GM11168 (cell line): ENCODE measurements around the gene NKX1-2.

Source experiments
- in situ Hi-C: fragments of 300-500 bp; cut with MboI; formaldehyde crosslinking; loops from one replicate; pipeline ENCODE4 v1.12.0; 2022; ENCODE audit warnings: low sequenced_read_pairs; ENCODE audit not compliant: unreplicated experiment

NKX1-2 gene

GRCh38 chr10:124450012-124450782 is at the start of gene NKX1-2:
TSS of gene NKX1-2 (minus strand) at chr10:124450035. CDS start at chr10:124449943, 92 bp downstream.
- in situ Hi-C loops, result no loop called here

- in situ Hi-C loops, result no loop called here
These were observed 48.2 kb upstream of the NKX1-2 start for GRCh38 chr10:124498056-124498455.

GRCh38 chr10:124497196-124497881 is 47.5 kb upstream of the NKX1-2 start:
- in situ Hi-C loops, result no loop called here

- in situ Hi-C loops, result no loop called here
These were observed 46.8 kb upstream of the NKX1-2 start for GRCh38 chr10:124496620-124497019.

GRCh38 chr10:124496150-124496549 is 46.3 kb upstream of the NKX1-2 start:
- in situ Hi-C loops, result no loop called here

- in situ Hi-C loops, result no loop called here
These were observed 45.9 kb upstream of the NKX1-2 start for GRCh38 chr10:124495725-124496124.

GRCh38 chr10:124495162-124495561 is 45.3 kb upstream of the NKX1-2 start:
- in situ Hi-C loops, result no loop called here

- in situ Hi-C loops, result no loop called here
These were observed 44.4 kb upstream of the NKX1-2 start for GRCh38 chr10:124494046-124494807.

GRCh38 chr10:124493214-124493882 is 43.5 kb upstream of the NKX1-2 start:
- in situ Hi-C loops, result no loop called here

- in situ Hi-C loops, result no loop called here
These were observed 42.4 kb upstream of the NKX1-2 start for GRCh38 chr10:124492266-124492665.

- in situ Hi-C loops, result no loop called here
These were observed 41.3 kb upstream of the NKX1-2 start for GRCh38 chr10:124491105-124491504.

- in situ Hi-C loops, result no loop called here
These were observed 36.8 kb upstream of the NKX1-2 start for GRCh38 chr10:124486635-124487034.

- in situ Hi-C loops, result no loop called here
These were observed 34.8 kb upstream of the NKX1-2 start for GRCh38 chr10:124484661-124485060.

GRCh38 chr10:124484031-124484430 is 34.2 kb upstream of the NKX1-2 start:
- in situ Hi-C loops, result no loop called here

- in situ Hi-C loops, result no loop called here
These were observed 33.0 kb upstream of the NKX1-2 start for GRCh38 chr10:124482876-124483275.

- in situ Hi-C loops, result no loop called here
These were observed 32.5 kb upstream of the NKX1-2 start for GRCh38 chr10:124482236-124482800.

- in situ Hi-C loops, result no loop called here
These were observed 31.9 kb upstream of the NKX1-2 start for GRCh38 chr10:124481717-124482116.

GRCh38 chr10:124480860-124481259 is 31.0 kb upstream of the NKX1-2 start:
- in situ Hi-C loops, result no loop called here

- in situ Hi-C loops, result no loop called here
These were observed 28.7 kb upstream of the NKX1-2 start for GRCh38 chr10:124478515-124478914.
